ENCODE measurements around the gene MLLT10. TPM values are rescaled to one million over a fixed set of nuclear protein-coding genes. Genes with fewer than 3 reads are reported as not detected.

MLLT10 gene
- total RNA-seq, 1 donor from 2014 or later, result 59.4 TPM

DNA sequence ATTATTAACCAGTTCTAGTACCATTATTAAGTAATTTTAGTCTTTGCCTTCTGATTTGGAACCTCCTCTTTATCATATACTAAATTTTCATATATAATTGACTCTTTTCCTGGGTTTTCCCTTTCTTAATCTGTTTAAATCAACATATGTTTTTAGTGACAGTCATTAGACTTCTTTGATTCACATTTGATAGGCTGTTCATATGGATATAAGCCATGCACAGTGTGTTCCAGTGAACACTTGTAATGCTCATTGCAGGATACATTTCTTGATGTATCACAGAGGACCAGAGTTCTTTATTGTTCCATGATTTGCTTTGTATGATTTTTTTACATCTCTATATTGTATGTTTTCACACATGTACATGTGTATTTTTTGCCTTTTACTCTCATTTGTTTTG lies 114.0 kb downstream of the MLLT10 start:
- DNase-seq, result no peak

DNA sequence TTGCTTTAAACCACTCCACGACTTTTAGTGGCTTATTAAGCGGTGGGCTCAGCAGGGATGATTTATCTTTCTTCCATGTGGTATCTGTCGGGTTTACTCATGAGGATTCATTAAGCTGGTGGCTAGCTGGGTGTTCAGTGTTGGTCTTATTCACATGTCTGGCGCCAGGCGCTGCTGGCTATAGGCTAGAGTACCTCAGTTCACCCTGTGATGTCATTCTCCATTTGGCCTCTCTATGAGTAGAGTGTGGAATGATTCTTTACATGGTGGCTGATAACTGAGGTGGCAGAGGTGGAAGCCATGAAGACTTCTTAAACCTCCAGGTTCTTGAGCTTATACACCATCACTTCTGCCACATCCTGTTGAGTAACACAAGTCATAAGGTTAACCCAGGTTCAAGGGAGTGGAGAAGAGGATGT lies 115.4 kb downstream of the MLLT10 start:
- no peak for DNase-seq

DNA sequence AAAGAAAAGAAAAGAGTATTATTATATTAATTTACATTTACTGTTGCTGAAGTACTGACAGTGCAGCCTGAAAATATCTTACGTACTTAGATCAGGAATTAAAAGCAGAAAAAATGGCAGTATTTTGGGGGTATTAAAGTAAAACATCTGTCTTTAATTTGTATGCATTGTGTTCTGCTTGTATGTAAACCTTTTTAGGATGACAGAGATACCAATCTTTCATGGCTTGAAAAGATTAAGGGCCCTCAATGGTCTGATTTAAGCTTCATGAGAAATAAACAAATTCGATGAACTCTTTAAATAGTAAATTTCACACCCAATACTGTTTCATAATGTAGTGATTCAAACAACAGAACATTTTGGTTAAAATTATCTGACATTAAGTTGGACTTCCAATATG lies 116.3 kb downstream of the MLLT10 start:
- DNase-seq, result no peak

DNA sequence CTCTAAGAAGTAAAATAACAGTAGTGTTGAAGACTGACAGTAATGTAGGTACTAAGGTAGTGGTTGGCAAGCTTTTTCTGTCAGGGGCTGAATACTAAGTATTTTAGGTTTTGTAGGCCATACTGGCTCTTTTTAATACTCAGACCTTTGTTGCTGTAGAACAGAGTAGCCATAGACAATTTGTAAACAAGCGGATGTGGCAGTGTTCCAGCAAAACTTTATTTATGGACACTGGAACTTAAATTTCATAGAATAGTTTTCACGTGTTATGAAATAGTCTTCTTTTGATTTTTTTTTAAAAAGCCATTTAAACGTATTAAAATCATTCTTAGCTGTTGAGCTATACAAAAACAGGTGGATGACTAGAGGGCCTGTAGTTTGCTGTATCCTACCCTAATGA lies 121.2 kb downstream of the MLLT10 start:
- no peak for DNase-seq

DNA sequence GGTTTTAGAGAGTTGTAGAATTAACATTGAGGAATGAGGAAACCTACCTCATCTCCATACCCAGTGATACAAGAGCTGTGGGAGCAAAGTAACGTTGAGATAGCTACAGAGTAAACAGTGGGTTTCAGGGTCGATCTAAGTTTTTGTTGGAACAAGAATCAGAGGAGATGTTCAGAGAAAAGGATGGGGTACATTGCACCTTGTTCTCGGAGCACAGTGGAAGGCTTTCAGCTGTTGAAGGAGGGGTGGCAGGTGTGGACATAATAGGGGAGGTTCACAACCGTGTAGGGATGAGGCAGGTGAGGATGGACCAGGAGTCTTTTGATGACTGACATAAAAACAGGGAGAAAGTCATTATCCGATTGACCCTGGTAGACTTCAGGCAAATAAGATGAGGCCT lies 121.7 kb downstream of the MLLT10 start:
- no peak for DNase-seq

DNA sequence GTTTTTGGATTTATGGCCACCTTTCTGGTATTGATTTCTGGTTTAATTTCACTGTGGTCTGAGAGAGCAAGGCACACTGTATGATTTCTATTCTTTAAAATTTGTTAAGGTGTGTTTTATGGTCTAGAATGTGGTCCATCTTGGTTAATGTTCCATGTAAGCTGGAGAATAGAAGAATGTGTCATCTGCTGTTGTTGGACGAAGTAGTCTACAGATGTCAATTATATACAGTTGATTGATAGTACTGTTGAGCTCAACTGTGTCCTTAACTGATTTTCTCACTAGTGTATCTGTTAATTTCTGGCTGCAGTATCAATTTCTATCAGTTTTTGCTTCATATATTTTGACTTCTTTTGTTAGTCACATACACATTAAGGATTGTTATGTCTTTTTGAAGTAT lies 127.1 kb downstream of the MLLT10 start:
- no peak for DNase-seq

DNA sequence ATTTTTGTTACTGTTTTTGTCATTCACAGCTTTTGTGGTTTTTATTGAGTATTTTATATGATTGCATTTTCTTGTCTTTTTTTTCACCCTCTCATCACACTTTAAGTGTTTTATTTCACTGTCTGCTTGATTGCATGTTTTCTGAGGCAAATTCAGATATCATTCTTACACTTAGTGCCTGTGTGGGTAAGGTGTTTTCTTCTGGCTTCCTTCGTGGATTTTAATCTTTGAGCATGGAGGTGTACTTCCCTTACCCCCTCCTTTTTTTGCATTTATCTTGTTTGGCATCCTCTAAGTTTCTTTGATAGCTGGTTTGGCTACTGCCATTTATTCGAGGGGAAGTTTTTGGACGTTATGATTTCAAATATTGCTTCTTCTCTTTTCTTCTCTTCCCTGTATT lies 127.9 kb downstream of the MLLT10 start:
- DNase-seq, result no peak

DNA sequence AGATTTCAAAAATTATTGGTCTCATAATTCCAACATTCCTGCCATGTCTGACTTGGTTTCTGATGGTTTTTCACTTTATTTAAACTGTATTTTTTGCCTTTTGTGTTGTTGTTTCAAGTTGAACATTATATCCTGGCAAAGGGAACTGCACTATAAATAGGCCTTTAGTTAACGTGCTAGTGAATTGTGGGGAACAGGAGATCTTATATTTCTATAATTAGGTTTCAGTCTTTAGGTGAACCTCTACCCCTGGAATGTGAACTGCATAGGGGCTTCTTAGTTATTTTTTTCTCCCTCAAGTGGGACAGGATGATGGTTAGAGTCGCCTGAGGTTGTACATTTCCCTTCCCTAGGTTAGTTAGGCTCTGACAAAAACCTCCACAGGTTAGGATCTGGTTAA lies 128.6 kb downstream of the MLLT10 start:
- DNase-seq, result no peak

DNA sequence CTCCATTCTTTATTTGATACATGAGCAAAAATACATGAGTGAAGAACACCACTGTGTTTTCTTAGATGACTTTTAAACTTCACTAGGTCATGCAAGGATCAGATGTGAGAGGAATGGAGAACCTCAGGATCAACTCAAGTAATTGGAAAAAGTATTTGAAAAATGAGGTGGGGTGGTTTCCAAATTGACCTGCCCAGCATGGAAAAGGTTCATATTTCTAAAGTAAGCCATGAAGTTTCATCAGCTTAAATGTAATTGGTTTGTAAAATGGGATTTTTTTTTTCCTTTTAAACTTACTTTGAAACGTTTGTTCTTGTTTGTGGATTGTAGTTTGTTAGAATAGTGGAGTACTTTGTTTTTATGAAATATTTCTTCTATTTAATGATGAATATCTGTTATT lies 134.8 kb downstream of the MLLT10 start:
- no peak for DNase-seq

DNA sequence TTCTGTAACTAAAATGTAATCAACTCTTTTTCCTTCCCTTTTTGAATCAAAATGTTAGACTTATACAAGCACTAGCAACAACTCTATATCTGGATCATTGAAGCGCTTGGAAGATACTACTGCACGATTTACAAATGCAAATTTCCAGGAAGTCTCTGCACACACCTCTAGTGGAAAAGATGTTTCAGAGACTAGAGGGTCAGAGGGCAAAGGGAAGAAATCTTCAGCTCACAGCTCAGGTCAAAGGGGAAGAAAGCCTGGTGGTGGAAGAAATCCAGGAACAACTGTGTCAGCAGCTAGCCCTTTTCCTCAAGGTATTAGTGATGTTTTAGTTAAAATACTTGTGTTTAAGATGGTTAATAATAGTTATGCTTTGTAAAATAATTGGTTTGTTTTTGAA lies 136.4 kb downstream of the MLLT10 start:
- no peak for DNase-seq

DNA sequence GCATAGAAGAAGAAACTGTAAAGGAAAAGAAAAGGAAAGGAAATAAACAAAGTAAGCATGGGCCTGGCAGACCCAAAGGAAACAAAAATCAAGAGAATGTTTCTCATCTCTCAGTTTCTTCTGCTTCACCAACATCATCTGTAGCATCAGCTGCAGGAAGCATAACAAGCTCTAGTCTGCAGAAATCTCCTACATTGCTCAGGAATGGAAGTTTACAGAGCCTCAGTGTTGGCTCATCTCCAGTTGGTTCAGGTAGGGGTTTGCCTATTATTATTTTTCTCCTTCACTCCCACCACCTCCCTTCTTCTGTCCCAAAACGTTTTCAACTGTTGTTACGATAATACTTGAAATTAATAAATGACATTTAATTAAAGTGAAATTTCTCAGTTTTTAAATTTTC lies 139.6 kb downstream of the MLLT10 start:
- no peak for DNase-seq

DNA sequence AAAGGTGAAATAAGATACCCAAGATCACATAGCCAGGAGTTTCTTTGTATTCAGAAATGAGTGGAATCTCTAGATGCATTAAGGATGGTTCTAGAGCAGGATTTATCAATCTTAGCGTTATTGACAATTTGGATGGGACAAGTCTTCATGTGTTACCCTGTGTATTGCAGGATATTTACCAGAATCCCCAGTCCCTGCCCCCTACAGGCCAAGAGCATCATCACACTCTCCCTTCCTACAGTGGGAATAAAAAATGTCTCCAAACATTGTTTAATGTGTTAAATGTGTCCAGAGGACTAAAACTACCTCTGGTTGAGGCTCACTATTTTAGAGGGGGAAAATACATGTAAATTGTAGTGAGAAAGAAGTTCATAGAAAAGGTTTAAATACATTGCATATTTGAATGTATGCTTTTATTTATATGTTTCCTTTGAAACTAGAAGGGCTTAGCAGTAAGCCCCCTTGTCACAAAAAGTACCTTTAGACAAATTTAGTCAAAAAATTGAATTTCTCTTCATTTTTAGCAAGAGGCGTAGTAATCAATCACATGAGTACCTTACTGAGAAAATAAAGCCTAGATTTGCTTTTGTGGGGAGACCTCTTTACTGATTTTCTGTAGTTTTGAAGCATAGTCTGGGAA lies 141.2 kb downstream of the MLLT10 start:
- peak; percentile 25 for DNase-seq

DNA sequence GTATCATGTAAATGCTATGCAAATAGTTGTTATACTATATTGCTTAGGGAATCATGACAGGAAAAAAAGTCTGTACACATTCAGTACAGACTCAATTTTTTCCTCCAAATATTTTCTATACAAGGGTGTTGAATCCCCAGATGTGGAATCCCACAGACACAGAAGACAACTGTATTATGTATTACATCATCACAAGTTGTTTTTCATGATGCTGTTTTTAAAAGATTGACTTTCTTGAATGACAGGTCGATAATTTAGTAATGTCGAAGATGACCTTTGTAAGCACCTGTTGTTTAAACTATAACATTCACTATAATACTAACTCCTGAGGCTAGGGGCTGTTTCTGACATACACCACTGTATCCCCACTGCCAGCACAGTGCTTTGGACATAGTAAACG lies 143.5 kb downstream of the MLLT10 start:
- DNase-seq, result no peak

DNA sequence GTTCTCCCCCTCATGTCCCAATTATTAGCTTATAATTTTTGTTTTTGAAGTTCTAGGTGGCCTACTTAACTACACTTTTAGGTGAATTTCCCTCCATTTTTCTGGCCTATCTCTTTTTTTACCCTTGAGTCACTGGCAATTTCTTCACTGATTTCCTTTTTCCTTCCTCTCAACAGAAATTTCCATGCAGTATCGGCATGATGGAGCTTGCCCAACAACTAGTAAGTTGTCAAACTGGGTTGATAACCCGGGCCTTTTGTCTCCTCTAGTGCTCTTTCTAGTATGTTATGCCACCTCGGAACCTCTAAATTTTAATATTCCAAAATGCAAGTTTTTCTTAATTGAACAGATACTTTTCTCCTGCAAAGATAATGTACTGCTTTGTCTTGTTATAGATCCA lies 147.1 kb downstream of the MLLT10 start:
- DNase-seq, result no peak

DNA sequence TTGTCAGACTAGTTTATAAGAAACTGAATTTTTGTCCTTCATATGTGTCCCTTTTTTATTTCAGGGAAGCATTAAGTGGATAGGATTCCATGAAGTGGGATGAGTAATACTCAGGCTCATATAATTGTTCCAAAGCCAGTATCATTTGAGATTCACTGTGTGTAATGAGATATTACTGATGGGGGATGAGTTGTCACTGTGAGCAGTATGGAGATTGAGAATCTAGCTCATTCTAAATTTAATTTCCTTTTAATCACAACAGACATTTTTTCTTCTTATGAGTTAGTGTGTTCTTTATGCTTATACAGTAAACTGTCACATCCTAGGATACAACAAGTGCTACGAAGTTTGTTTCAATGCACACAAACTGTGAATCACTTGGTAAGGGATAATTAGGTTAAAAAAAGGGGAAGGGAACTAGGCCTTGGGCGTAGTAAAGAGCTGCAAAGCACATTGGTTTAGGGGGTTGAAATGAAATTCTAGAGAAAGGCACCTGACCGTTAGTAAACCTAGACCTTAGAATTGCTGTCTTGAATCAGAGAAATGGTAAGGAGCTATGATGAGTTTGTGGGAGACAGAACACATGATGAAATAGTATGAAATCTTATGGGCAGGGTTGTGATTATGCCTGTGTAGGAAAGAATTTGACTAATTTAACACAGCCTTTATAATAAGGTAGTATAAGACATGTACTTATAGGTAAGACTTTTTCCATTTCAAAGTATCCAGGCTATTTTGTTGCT lies 153.4 kb downstream of the MLLT10 start:
- no peak for DNase-seq

DNA sequence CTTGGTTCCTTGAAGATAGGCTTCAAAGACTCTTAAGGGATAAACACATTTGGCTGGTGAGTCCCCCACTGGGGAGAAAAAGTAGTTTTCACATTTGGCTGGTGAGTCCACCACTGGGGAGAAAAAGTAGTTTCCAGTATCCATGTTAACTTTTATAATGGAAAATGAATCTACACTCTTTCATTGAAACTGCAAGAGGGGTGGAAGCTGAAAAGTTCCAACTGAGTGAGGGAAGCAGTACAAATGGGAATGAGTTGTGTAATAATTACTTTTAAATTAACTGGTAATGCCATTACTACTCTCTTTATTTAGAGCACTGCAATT lies 153.9 kb downstream of the MLLT10 start:
- DNase-seq, result no peak

DNA sequence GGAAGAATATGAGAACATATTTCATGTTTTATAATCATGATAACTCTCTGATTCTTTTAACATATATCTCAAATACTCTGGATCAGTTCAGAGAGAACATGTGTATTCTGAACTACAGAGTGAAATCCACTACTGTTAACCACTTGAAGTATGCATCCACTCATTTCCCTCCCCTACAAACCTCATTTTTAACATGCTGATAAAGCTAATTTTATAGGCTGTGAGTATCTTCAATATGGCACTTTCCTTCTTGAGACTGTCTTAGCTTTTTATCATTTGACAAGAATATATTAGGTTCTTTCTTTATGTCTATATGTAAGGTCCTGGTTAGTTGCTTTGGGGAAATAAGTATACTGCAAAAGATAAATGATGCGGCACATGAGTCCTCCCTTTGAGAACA lies 154.8 kb downstream of the MLLT10 start:
- DNase-seq, result no peak

DNA sequence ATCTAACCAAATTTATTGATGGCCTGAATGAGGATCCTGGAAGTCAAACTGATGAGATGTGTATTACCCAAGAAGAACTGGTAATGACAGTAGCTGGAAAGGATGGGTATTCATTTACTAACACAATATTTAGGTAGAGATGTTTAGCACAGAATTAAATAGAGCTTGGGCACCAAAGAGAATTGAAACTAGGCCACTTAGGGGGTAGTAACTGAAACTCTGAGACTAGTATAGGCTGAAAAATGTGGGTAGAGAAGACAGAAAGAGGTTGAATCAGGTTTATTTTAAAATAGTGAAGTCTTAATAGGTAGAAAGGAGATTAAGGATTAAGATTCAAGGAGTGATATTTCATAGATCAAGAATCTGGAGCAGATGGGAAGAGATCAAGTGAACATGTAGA lies 155.8 kb downstream of the MLLT10 start:
- no peak for DNase-seq

DNA sequence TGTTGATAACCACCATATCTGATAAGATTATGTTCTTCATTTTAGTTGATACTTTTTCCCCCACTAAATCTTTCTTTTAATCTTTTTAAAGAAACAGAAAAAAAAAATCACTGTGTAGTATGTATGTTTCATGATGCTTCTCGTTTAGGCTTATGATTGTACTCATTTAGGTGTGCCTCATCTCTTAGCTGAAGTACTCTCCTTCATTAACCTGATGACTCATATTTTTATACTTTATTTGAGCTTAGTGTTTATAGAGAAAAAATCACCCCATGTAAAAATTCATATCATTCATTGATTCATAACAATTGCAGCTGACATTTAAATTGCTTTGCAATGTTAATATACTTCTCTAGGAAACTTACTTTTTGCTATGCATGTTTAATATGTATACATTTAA lies 158.9 kb downstream of the MLLT10 start:
- DNase-seq, result no peak

DNA sequence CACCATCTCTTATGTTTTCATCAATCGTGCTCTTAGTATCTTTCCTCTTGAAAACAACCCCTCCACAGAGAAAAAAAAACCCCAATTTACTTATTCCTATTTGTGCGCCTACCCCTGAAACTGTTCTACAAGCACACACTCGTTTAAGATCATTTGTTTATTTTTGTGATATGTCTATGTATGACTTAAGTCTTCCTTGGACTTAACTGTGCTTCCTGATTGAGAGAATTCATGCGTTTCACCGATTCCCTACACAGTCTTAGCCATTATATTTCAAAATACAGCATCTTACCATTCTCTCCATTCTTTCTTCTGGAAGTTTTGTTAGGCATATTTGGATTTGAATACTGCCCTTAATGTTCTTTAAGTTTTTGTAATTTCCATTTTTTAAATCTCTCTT lies 159.4 kb downstream of the MLLT10 start:
- no peak for DNase-seq

DNA sequence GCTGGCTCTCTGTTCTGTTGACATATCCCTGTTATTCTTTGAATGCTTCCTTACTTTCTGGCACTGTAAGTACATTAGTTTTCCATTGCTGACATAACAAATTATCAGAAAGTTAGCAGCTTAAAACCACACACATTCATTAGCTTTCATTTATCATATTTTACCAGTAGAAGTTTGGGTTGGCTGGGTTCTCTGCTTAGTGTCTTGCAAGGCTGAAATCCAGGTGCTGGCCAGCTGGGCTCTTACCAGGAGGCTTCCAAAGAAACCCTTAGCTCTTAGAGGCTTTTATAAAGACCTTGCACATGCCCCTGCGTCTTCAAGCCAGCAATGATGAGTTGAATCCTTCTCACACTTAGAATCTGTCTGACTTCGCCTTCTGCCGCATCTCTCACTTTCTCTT lies 160.6 kb downstream of the MLLT10 start:
- no peak for DNase-seq

DNA sequence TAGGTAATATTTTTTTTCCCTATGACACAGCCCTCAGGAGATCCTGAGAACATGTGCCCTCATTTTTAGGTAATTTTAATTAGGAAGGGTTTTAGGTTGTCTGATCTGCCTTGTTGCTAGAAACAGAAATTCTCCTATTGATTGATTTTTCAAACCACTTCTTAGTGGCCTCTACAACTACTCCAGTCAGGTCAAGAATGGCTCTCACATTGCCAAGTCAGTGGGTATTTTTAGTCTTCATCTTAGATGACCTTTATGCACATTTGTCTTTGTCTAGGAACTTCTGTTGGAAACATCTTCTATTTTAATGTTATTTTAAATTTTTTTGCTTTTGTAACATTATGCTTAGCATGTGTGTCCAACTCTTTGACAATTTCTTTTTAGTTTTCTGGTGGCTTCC lies 162.3 kb downstream of the MLLT10 start:
- DNase-seq, result no peak

DNA sequence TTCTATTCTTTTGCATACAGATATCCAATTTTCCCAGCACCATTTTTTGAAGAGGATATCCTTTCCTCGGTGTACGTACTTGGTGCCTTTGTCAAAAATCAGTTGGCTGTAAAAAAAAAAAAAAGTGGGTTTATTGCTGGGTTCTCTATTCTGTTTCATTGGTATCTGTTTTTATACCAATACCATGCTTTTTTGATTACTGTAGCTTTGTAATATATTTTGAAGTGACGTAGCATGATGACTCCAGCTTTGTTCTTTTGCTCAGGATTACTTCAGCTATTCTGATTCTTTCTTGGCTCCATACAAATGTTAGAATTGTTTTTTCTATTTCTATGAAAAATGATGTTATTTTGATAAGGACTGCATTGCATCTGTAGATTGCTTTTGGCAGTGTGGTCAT lies 165.5 kb downstream of the MLLT10 start:
- no peak for DNase-seq

DNA sequence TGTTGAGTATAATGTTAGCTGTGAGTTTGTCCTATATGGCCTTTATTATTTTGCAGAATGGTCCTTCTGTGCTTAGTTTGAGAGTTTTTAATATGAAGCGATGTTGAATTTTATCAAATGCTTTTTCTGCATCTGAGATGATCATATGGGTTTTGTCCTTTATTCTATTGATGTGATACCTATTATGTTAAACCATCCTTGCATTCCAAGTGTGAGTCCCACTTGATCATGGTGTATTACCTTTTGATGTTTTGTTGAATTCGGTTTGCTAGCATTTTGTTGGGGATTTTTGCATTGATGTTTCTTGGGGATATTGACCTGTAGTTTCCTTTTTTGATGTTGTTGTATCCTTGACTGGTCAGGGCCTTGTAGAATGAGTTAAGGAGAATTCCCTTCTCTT lies 166.4 kb downstream of the MLLT10 start:
- no peak for DNase-seq
